H1 (cell line): ENCODE results near the gene GALNT2. TPM values are rescaled to one million over a fixed set of nuclear protein-coding genes. Genes with fewer than 3 reads are reported as not detected.

Experiments used
- CTCF ChIA-PET: fragments of 300-600 bp; sonication (Branson Sonifier 250); formaldehyde crosslinking; loops from one replicate; lab custom pipeline; 2021; ENCODE audit not compliant: partially characterized antibody; lab: Charles Lee
- POLR2A ChIA-PET: fragments of 300-600 bp; sonication (Branson Sonifier 250); formaldehyde crosslinking; loops from one replicate; lab custom pipeline; 2021; ENCODE audit warnings: inconsistent platforms; ENCODE audit not compliant: partially characterized antibody; lab: Charles Lee
- DNase-seq, 2 experiments: peaks; one replicate each; pipeline versions ENCODE4 v3.0.0 to v3.0.0-alpha.2; 2010 to 2022; ENCODE audit warnings: low spot score in 2 of 2, low read depth in 1 of 2, mixed read lengths in 1 of 2
- FAIRE-seq: peaks from 2 replicates; lab custom pipeline; 2011; peaks lifted over from hg19 to GRCh38; lab: Jason Lieb, UNC
- H2AFZ ChIP-seq: 2 replicates; pipeline ENCODE4 v1.8.1; 2012; ENCODE audit warnings: low read length, inconsistent platforms
- H2AK5ac ChIP-seq: 2 replicates; pipeline ENCODE4 v1.6.1; 2013; ENCODE audit warnings: low read depth, low read length
- H2BK120ac ChIP-seq: replicated peaks from 2 replicates; pipeline ENCODE3; 2013; ENCODE audit warnings: low read depth, low read length, inconsistent platforms
- H2BK12ac ChIP-seq: 2 replicates; pipeline ENCODE4 v1.6.1; 2013; ENCODE audit warnings: low read depth, low read length
- H2BK15ac ChIP-seq: 2 replicates; pipeline ENCODE4 v1.6.1; 2013; ENCODE audit warnings: low read length
- H2BK20ac ChIP-seq: 2 replicates; pipeline ENCODE4 v1.6.1; 2013; ENCODE audit warnings: low read length
- H2BK5ac ChIP-seq: 2 replicates; pipeline ENCODE4 v1.6.1; 2013; ENCODE audit warnings: low read depth, low read length
- H3K14ac ChIP-seq: 2 replicates; pipeline ENCODE4 v1.6.1; 2013; ENCODE audit warnings: inconsistent platforms; ENCODE audit not compliant: insufficient read length
- H3K18ac ChIP-seq: 2 replicates; pipeline ENCODE4 v1.6.1; 2013; ENCODE audit warnings: low read length; ENCODE audit errors: extremely low read depth
- H3K23ac ChIP-seq: 2 replicates; pipeline ENCODE4 v1.6.1; 2013; ENCODE audit warnings: inconsistent platforms; ENCODE audit not compliant: insufficient read length
- H3K23me2 ChIP-seq: 2 replicates; pipeline ENCODE4 v1.6.1; 2013; ENCODE audit warnings: low read depth, low read length
- H3K27ac ChIP-seq: 2 replicates; pipeline ENCODE4 v1.6.1; 2011; ENCODE audit warnings: low read depth, low read length, inconsistent platforms
- H3K27me3 ChIP-seq, 4 experiments: replicated peaks in 1 of 4; 1 replicate in 1 of 4; 2 replicates in 3 of 4; pipeline versions ENCODE4 v1.6.1 to v1.8.1; 2011 to 2013; ENCODE audit warnings: low read length in 3 of 4, mild to moderate bottlenecking in 3 of 4, inconsistent platforms in 2 of 4, mixed read lengths in 2 of 4, moderate library complexity in 1 of 4; ENCODE audit not compliant: control insufficient read depth in 3 of 4, insufficient read depth in 3 of 4; ENCODE audit errors: extremely low read depth in 1 of 4
- H3K36me3 ChIP-seq, 4 experiments: 2 replicates each; pipeline versions ENCODE4 v1.6.1 to v1.8.1; 2011 to 2013; ENCODE audit warnings: mild to moderate bottlenecking in 4 of 4, low read length in 3 of 4, moderate library complexity in 2 of 4, control low read depth in 1 of 4, inconsistent platforms in 1 of 4; ENCODE audit not compliant: insufficient read depth in 4 of 4, control insufficient read depth in 2 of 4
- H3K4ac ChIP-seq: replicated peaks from 2 replicates; pipeline ENCODE3; 2013; ENCODE audit warnings: low read length, low read depth, mixed read lengths, inconsistent platforms; ENCODE audit not compliant: insufficient read length
- H3K4me1 ChIP-seq, 4 experiments: replicated peaks in 1 of 4; 1 replicate in 1 of 4; 2 replicates in 3 of 4; pipeline versions ENCODE4 v1.6.1 to v1.8.1; 2011 to 2013; ENCODE audit warnings: low read length in 3 of 4, inconsistent platforms in 2 of 4, mixed read lengths in 1 of 4; ENCODE audit not compliant: insufficient read depth in 4 of 4, control insufficient read depth in 3 of 4
- H3K4me2 ChIP-seq, 2 experiments: 2 replicates each; pipeline versions ENCODE4 v1.6.1 to v1.8.1; 2011 to 2013; ENCODE audit warnings: low read depth in 2 of 2, low read length in 2 of 2, control low read depth in 1 of 2, inconsistent platforms in 1 of 2, mild to moderate bottlenecking in 1 of 2; ENCODE audit not compliant: insufficient read depth in 1 of 2
- H3K4me3 ChIP-seq, 4 experiments: fragments of 200-600, 300-600 bp in 1 of 4; sonication (generic), shearing (Covaris generic), sonication (Bioruptor Twin) in 1 of 4; 2 replicates each; pipeline versions ENCODE4 v1.5.1 to v1.8.1; 2011 to 2016; ENCODE audit warnings: low read length in 4 of 4, low read depth in 3 of 4, control low read depth in 2 of 4, inconsistent platforms in 2 of 4, mild to moderate bottlenecking in 2 of 4, mixed read lengths in 1 of 4, moderate library complexity in 1 of 4; ENCODE audit not compliant: insufficient read depth in 2 of 4; ENCODE audit errors: extremely low read depth in 1 of 4
- H3K56ac ChIP-seq: replicated peaks from 2 replicates; pipeline ENCODE3; 2013; ENCODE audit warnings: low read depth, mild to moderate bottlenecking, mixed read lengths, low read length, inconsistent platforms; ENCODE audit not compliant: insufficient read length
- H3K79me1 ChIP-seq: 2 replicates; pipeline ENCODE4 v1.6.1; 2013; ENCODE audit warnings: low read depth, low read length, control low read depth
- H3K79me2 ChIP-seq, 2 experiments: 2 replicates each; pipeline versions ENCODE4 v1.6.1 to v1.8.1; 2012 to 2013; ENCODE audit warnings: low read length in 2 of 2, mild to moderate bottlenecking in 2 of 2, inconsistent platforms in 1 of 2; ENCODE audit not compliant: insufficient read depth in 2 of 2, control insufficient read depth in 1 of 2
- H3K9ac ChIP-seq, 4 experiments: replicated peaks in 1 of 4; 1 replicate in 1 of 4; 2 replicates in 3 of 4; pipeline versions ENCODE4 v1.6.1 to v1.8.1; 2011 to 2013; ENCODE audit warnings: low read depth in 3 of 4, low read length in 3 of 4, control low read depth in 2 of 4, mild to moderate bottlenecking in 2 of 4, moderate library complexity in 2 of 4, inconsistent platforms in 1 of 4; ENCODE audit errors: extremely low read depth in 1 of 4
- H3K9me3 ChIP-seq, 2 experiments: 2 replicates each; pipeline versions ENCODE4 v1.6.1 to v1.8.1; 2012 to 2013; ENCODE audit warnings: mild to moderate bottlenecking in 2 of 2, moderate library complexity in 2 of 2, control low read depth in 1 of 2, inconsistent platforms in 1 of 2, low read depth in 1 of 2, low read length in 1 of 2, mixed read lengths in 1 of 2; ENCODE audit not compliant: insufficient read depth in 2 of 2
- H4K20me1 ChIP-seq, 2 experiments: replicated peaks in 1 of 2; 2 replicates each; pipeline versions ENCODE3 to v1.8.1; 2011 to 2013; ENCODE audit warnings: inconsistent platforms in 2 of 2, low read length in 2 of 2, mild to moderate bottlenecking in 1 of 2; ENCODE audit not compliant: insufficient read depth in 2 of 2, control insufficient read depth in 1 of 2
- H4K5ac ChIP-seq: 2 replicates; pipeline ENCODE4 v1.6.1; 2013; ENCODE audit warnings: low read length, low read depth, mixed read lengths, inconsistent platforms; ENCODE audit not compliant: insufficient read length
- H4K8ac ChIP-seq: 2 replicates; pipeline ENCODE4 v1.8.0; 2013; ENCODE audit warnings: mild to moderate bottlenecking, moderate library complexity, low read length, inconsistent platforms; ENCODE audit not compliant: insufficient read depth; ENCODE audit errors: extremely low read depth
- H4K91ac ChIP-seq: replicated peaks from 2 replicates; pipeline ENCODE3; 2013; ENCODE audit warnings: low read length, mixed read lengths, inconsistent platforms; ENCODE audit not compliant: insufficient read length
- CTCF ChIP-seq, 3 experiments: IDR thresholded peaks; 1 replicate in 2 of 3; 2 replicates in 1 of 3; pipeline versions ENCODE4 v1.5.1 to v1.6.1; 2011; ENCODE audit warnings: low read length in 3 of 3, mild to moderate bottlenecking in 3 of 3, inconsistent platforms in 2 of 3, low read depth in 1 of 3, moderate library complexity in 1 of 3; ENCODE audit not compliant: insufficient read depth in 1 of 3; ENCODE audit errors: control extremely low read depth in 1 of 3
- GTF2F1 ChIP-seq: IDR thresholded peaks from 2 replicates; pipeline ENCODE4 v1.6.1; 2012; ENCODE audit warnings: low read depth, low read length, improper control_type of control experiment, borderline replicate concordance
- KDM1A ChIP-seq: fragments of 200-600, 300-600 bp; sonication (generic); IDR thresholded peaks from 2 replicates; pipeline ENCODE4 v1.7.1; 2016; ENCODE audit warnings: mild to moderate bottlenecking, low read length, borderline replicate concordance
- POLR2AphosphoS5 ChIP-seq: IDR thresholded peaks from 2 replicates; pipeline ENCODE4 v1.6.1; 2011; ENCODE audit warnings: low read depth, low read length
- SIRT6 ChIP-seq: IDR thresholded peaks from one replicate; pipeline ENCODE4 v1.7.1; 2012; ENCODE audit warnings: low read length, inconsistent platforms
- TBP ChIP-seq: IDR thresholded peaks from 2 replicates; pipeline ENCODE4 v1.6.1; 2011; ENCODE audit warnings: low read depth, low read length, improper control_type of control experiment
- TCF12 ChIP-seq: IDR thresholded peaks from 2 replicates; pipeline ENCODE4 v1.6.1; 2011; ENCODE audit warnings: low read depth, mild to moderate bottlenecking, low read length
- ZNF274 ChIP-seq: IDR thresholded peaks from 2 replicates; pipeline ENCODE4 v1.7.0; 2012; ENCODE audit warnings: low read length, borderline replicate concordance; ENCODE audit errors: extremely low read depth
- WGBS, 2 experiments: shearing (Covaris generic) in 1 of 2; methylation state at CpG; one replicate each; pipeline versions ENCODE4 v1.1.6 to v1.1.7; 2013 to 2015; ENCODE audit warnings: low lambda C conversion rate in 2 of 2, mixed read lengths in 2 of 2, inconsistent platforms in 1 of 2, low coverage in 1 of 2, missing lambda C conversion rate in 1 of 2; ENCODE audit not compliant: insufficient replicate concordance in 2 of 2, insufficient coverage in 1 of 2, insufficient read length in 1 of 2; ENCODE audit errors: extremely low coverage in 1 of 2, missing lambda C conversion rate in 1 of 2; 5-methylcytosine and 5-hydroxymethylcytosine counted together
- polyA plus RNA-seq, 7 experiments: library from polyadenylated mRNA; depleted of rRNA in 3 of 7; stranded (reverse) in 5 of 7; unstranded in 2 of 7; fragments of >200 nt in 5 of 7; fragments of 200-250 nt in 2 of 7; gene quantifications; 1 replicate in 5 of 7; 2 replicates in 1 of 7; 4 replicates in 1 of 7; pipeline versions ENCODE4 v1.2.1 to v1.2.3, GENCODE V29; 2011 to 2013; ENCODE audit warnings: missing spikeins in 2 of 7, mixed read lengths in 2 of 7
- total RNA-seq: library from RNA; stranded (reverse); fragmentation: NEBNext Ultra II Directional; extraction: Animal tissue kit (Norgen Biotek cat#: 25700); gene quantifications from 2 replicates; pipeline ENCODE4 v1.2.1, GENCODE V29; 2021

The GALNT2 gene
- total and polyA plus RNA-seq, 2 of the 8 experiments (the other 6 are each of a cell fraction or from before 2014, with no cell fraction given): 34.5 to 75.3 TPM

- H3K14ac ChIP-seq: no peak overlapping the region
- POLR2A ChIA-PET: interaction anchor here (1.8 kb wide), 1 partner anchor 14 kb away, joined by 7 read pairs; no protein-coding TSS in a partner anchor
Observed at GRCh38 chr1:230236301-230237008, 169.4 kb downstream of the GALNT2 start.

More at GRCh38 chr1:230236301-230237008, 169.4 kb downstream of the GALNT2 start:
- no peaks in the 10 kb centered on the region for H3K36me3 ChIP-seq
- no peak overlapping the region for H2BK15ac ChIP-seq
- no peak overlapping the region for H3K4ac ChIP-seq
- peaks cover 0 to 12% (median 4%) of the 10 kb centered on the region in 4 experiments; a peak in 2 of 7 replicates for H3K4me1 ChIP-seq
- no peak overlapping the region for H3K23ac ChIP-seq
- H3K9me3 ChIP-seq: no peaks in the 10 kb centered on the region
- H3K18ac ChIP-seq: no peak overlapping the region
- no peak overlapping the region for H4K8ac ChIP-seq
- 89% methylated on average over 11 of the region's 11 CpGs; no CpG with 5 or more reads in 1 of the 2 experiments for WGBS, 2 experiments
- no peak overlapping the region for H2BK120ac ChIP-seq
- no peaks in the 10 kb centered on the region for H3K23me2 ChIP-seq
- H3K4me3 ChIP-seq: no peak overlapping the region
- no peaks in the 10 kb centered on the region for H3K27me3 ChIP-seq
- H3K79me1 ChIP-seq: no peaks in the 10 kb centered on the region
- H2AFZ ChIP-seq: no peak overlapping the region
- no peak for TF ChIP-seq CTCF (IDR thresholded peaks at IDR 0.05; ENCODE audit: control extremely low read depth in 1 of 3, insufficient read depth in 1 of 3, low read depth in 1 of 3, low read length in 3 of 3)
- no peak for TF ChIP-seq KDM1A
- TF ChIP-seq POLR2AphosphoS5: no peak
- TF ChIP-seq TBP: no peak
- no peak for TF ChIP-seq TCF12
- no peak for TF ChIP-seq SIRT6
- no peak for TF ChIP-seq ZNF274
- TF ChIP-seq GTF2F1: no peak
- no peak overlapping the region for H2BK5ac ChIP-seq
- no peak overlapping the region for H3K9ac ChIP-seq
- no peaks in the 10 kb centered on the region for H3K79me2 ChIP-seq
- DNase-seq: no peak
- H3K4me2 ChIP-seq: no peak overlapping the region
- no peak overlapping the region for H2AK5ac ChIP-seq
- H3K27ac ChIP-seq: no peak overlapping the region
- no peaks in the 10 kb centered on the region for H4K20me1 ChIP-seq
- no peak for FAIRE-seq
- H4K5ac ChIP-seq: no peak overlapping the region
- H4K91ac ChIP-seq: no peak overlapping the region
- no peak overlapping the region for H3K56ac ChIP-seq
- CTCF ChIA-PET: interaction anchor here (0.9 to 1.9 kb wide), 5 partner anchors 11 to 167 kb away, joined by 3 to 5 read pairs (median 4); no protein-coding TSS in a partner anchor
- H2BK20ac ChIP-seq: no peak overlapping the region
- H2BK12ac ChIP-seq: no peak overlapping the region
